ENCODE measurements around the gene DES. TPM values are rescaled to one million over a fixed set of nuclear protein-coding genes. Genes with fewer than 3 reads are reported as not detected.

Gene DES
- total and polyA plus RNA-seq, 2 of the 4 experiments (the other 2 are of a cell fraction), result 4.3 to 4.9 TPM

GRCh38 chr2:219448099-219448775 lies 30.1 kb downstream of the DES start:
- Histone ChIP-seq H2BK15ac (ENCODE audit: low read depth, low read length) (no peak overlapping the region), H2AK5ac (ENCODE audit: low read depth, low read length) (no peak overlapping the region), H3K4ac (ENCODE audit: low read depth, low read length) (no peak overlapping the region), H3K4me1 (ENCODE audit: control insufficient read depth, insufficient read depth, low read length) (peaks cover 33% of the 10 kb centered on the region), H2BK20ac (ENCODE audit: low read depth, low read length) (no peak overlapping the region), H3K4me2 (ENCODE audit: low read depth, low read length) (no peak overlapping the region), H3K9me1 (ENCODE audit: insufficient read depth, low read length) (peaks cover 21% of the 10 kb centered on the region), H4K91ac (ENCODE audit: insufficient read depth, low read depth, low read length) (no peak overlapping the region), H4K8ac (ENCODE audit: low read depth in 2 of 2, low read length in 2 of 2) (no peak overlapping the region), H3K79me1 (ENCODE audit: low read depth in 1 of 2, low read length in 2 of 2) (peaks cover 13 to 42% of the 10 kb centered on the region in 2 experiments), H2AFZ (replicated peaks; ENCODE audit: low read length, poor library complexity) (no peak overlapping the region), H4K20me1 (ENCODE audit: insufficient read depth, low read length) (no peaks in the 10 kb centered on the region; the same call in 1 of the 2 replicates), H3K23ac (ENCODE audit: low read depth, low read length) (no peak overlapping the region), H2BK120ac (ENCODE audit: low read depth, low read length) (no peak overlapping the region), H3K27me3 (ENCODE audit: control insufficient read depth, insufficient read depth, low read length) (no peaks in the 10 kb centered on the region), H3K27ac (ENCODE audit: insufficient read depth, low read length) (no peak overlapping the region), H3K4me3 (ENCODE audit: insufficient read depth, low read depth, low read length) (no peak overlapping the region), H3K9me3 (ENCODE audit: control insufficient read depth, insufficient read depth, low read length) (no peaks in the 10 kb centered on the region), H3K18ac (ENCODE audit: low read depth, low read length) (no peak overlapping the region), H3K56ac (ENCODE audit: extremely low read depth, insufficient read depth, low read length) (no peak overlapping the region), H3K9ac (ENCODE audit: low read depth, low read length) (no peak overlapping the region), H3K36me3 (ENCODE audit: control insufficient read depth, insufficient read depth, low read length) (peaks cover 48% of the 10 kb centered on the region), H2AK9ac (replicated peaks; ENCODE audit: low read depth, low read length, poor library complexity) (no peak overlapping the region), H3K14ac (replicated peaks; ENCODE audit: low read depth, low read length) (no peak overlapping the region), H2BK5ac (ENCODE audit: low read depth, low read length, poor library complexity, severe bottlenecking) (no peak overlapping the region), H4K5ac (ENCODE audit: low read depth, low read length) (no peak overlapping the region)
- DNase-seq (no peak), ATAC-seq (ENCODE audit: low read depth) (no peak)
- WGBS, 2 experiments (ENCODE audit: extremely low coverage in 2 of 2, insufficient read length in 1 of 2), result 88% methylated on average over 52 of the region's 88 CpGs; no CpG with 5 or more reads in 1 of the 2 experiments
- dilution Hi-C loops (cut with HindIII; ENCODE audit: low sequenced_read_pairs, unreplicated experiment), result no loop called here
- intact Hi-C loops (cut with micrococcal nuclease), result no loop called here
- CTCF ChIA-PET, result no interaction called here
- no TSS peak for BruUV-seq (replicated peaks)
- TF ChIP-seq NFE2L2 (IDR thresholded peaks at IDR 0.05; ENCODE audit: low read depth, low read length) (no peak), BHLHE40 (IDR thresholded peaks at IDR 0.05; ENCODE audit: low read depth, low read length) (no peak), USF2 (IDR thresholded peaks at IDR 0.05; ENCODE audit: low read depth, low read length) (no peak), RCOR1 (IDR thresholded peaks at IDR 0.05; ENCODE audit: insufficient replicate concordance, low read length) (no peak), POLR2A (IDR thresholded peaks at IDR 0.05; ENCODE audit: low read depth, low read length) (no peak), ELK1 (IDR thresholded peaks at IDR 0.05; ENCODE audit: borderline replicate concordance, low read depth, low read length) (no peak), CHD1 (IDR thresholded peaks at IDR 0.05; ENCODE audit: low read depth, low read length) (no peak), MXI1 (IDR thresholded peaks at IDR 0.05; ENCODE audit: borderline replicate concordance, low read depth, low read length) (no peak), RAD21 (IDR thresholded peaks at IDR 0.05; ENCODE audit: low read length) (no peak), SMC3 (IDR thresholded peaks at IDR 0.05; ENCODE audit: low read depth, low read length) (no peak), MAZ (IDR thresholded peaks at IDR 0.05; ENCODE audit: borderline replicate concordance, low read depth, low read length) (no peak), MAFK (IDR thresholded peaks at IDR 0.05; ENCODE audit: low read depth, low read length) (no peak), CEBPB (IDR thresholded peaks at IDR 0.05; ENCODE audit: low read depth, low read length) (no peak)
- in situ Hi-C loops (cut with MboI; ENCODE audit: low sequenced_read_pairs), result no loop called here
- POLR2A ChIA-PET (ENCODE audit: unreplicated experiment), result no interaction called here
